VCaP (cell line): ENCODE results near the gene ARHGEF40.

Experiments used
- H3K27ac ChIP-seq: fragments of 450-650 bp; 2 replicates; pipeline ENCODE4 v1.5.1; 2017
- TF ChIP-seq, protein P1 (sequence below): fragments of 450-650 bp; conservative IDR thresholded peaks from 2 replicates; pipeline ENCODE4 v1.5.1; 2017; ENCODE audit warnings: mild to moderate bottlenecking, moderate library complexity

Gene ARHGEF40

DNA sequence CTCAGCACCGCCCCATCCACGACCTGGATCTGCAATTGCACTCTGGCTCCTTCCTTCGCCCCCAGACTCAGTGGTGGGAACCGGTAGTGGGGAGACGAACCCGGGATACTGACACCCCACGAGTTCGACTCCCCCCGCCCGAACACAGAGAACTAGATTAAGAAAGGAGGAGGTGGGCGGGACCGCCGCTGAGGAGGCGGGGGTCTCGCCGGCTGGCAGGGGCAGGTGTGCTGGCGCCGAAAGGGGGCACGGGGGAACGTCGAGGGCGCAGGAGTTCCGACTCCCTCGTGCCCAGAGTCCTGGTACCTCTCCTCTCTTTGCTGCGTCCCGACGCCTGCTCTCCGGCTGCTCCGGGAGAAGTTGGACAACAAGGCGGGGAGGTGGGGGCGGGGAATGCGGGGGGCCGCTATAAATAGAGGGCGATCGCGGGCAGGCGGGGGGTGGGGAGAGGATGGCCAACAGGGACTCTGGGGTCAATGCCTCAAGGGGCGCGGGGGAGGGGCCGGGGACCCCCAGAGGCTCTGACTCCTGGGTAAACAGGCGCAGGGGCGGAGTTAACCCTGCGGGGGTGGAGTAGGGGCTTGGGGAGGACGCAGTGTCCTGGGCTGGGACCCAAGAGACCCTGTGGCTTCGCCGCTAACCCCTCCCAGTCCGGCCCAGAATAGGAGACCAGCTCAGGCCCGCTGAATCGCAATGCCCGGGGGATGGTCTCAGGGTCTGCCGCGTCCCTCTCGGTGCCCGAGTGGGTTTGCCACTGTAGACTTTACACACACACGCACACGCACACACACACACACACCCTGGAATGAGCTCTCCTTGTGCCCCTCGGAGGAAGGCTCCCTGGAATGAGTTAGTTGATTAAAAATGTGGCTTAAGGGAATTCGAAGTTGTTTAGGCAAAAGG lies 44.5 kb upstream of the ARHGEF40 start:
- H3K27ac ChIP-seq: peak overlapping the region; percentile 70; the same call in 1 of the 2 replicates
- TF ChIP-seq, protein P1, sequence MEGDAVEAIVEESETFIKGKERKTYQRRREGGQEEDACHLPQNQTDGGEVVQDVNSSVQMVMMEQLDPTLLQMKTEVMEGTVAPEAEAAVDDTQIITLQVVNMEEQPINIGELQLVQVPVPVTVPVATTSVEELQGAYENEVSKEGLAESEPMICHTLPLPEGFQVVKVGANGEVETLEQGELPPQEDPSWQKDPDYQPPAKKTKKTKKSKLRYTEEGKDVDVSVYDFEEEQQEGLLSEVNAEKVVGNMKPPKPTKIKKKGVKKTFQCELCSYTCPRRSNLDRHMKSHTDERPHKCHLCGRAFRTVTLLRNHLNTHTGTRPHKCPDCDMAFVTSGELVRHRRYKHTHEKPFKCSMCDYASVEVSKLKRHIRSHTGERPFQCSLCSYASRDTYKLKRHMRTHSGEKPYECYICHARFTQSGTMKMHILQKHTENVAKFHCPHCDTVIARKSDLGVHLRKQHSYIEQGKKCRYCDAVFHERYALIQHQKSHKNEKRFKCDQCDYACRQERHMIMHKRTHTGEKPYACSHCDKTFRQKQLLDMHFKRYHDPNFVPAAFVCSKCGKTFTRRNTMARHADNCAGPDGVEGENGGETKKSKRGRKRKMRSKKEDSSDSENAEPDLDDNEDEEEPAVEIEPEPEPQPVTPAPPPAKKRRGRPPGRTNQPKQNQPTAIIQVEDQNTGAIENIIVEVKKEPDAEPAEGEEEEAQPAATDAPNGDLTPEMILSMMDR: no peak

DNA sequence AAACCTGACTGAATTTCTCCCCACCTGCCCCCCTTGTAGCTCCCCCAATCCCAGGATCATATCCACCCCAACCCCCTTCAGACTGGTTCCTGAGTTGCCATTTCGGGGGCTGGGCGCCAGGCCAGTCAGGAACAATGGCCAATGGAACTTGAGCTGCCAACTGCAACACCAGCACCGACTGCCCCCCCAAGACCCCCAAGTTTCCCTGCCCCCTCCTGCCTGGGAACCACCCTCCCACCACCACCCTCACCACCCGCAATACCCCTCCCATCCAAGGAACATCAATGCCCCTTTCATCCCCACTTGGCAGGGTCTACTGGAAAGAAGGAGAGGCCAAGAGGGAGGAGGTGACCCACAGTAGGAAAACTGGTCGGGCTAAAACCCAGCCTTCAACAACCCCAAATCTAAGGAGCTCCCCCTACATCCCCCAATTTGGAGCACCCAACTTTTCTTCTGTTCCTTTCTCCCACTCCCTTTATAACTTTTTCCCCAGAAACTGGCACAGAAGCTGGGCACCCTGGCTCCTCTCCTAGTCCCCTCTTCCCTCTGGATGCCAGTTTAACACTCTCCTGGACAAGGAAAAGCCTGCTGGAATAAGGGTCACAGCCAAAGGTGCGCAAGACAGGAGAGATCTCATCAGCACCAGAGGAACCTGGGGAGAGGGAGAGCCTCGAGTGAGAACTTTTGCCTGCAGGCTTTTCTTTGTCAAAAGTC lies 43.7 kb upstream of the ARHGEF40 start:
- TF ChIP-seq, protein P1: no peak

DNA sequence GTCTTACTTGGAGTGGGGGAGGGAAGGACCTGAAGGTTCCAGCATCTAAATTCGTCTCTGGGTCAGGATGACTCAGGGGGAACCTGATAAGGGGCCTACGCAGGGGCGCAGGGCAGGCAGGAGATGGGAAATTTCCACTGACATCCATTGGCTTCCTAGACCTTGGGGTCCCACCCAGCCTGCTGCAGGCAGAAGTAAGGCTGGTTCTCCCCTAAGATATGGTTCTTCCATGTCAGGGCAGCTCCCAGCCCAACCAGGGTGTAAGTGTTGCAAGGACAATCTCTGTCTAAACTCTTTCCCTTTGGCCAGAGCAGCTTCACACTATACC lies 43.2 kb upstream of the ARHGEF40 start:
- H3K27ac ChIP-seq: no peak overlapping the region
- TF ChIP-seq, protein P1: no peak

More for the DNA sequence above, 43.7 kb upstream of the ARHGEF40 start:
- H3K27ac ChIP-seq: no peak overlapping the region

DNA sequence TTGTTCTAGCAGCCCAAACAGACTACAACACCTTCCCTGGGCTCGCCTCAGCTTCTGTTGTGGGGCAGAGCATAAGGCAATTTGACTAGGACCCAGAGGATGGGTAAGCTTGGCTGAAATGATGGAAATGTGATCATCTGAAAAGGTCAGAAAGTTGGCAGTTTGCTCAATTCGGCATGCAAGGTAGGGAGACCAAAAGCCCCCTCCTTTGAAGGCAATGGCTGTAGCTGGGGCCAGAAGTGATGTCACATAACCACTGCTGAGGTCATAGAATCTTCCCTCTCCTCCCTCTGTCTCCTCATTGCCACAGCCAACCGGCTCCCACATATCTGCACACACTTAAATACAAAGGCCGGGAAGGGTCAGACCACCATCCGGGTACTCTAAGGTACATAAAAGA lies 40.2 kb upstream of the ARHGEF40 start, which contains the start of gene TPPP2:
Gene TPPP2, plus strand, starts transcription at position 301 of the 400 bp plus-strand sequence. CDS start 365 bp downstream, outside the sequence.
- TF ChIP-seq, protein P1: no peak
- no peak within 1 kb of the TSS for H3K27ac ChIP-seq

DNA sequence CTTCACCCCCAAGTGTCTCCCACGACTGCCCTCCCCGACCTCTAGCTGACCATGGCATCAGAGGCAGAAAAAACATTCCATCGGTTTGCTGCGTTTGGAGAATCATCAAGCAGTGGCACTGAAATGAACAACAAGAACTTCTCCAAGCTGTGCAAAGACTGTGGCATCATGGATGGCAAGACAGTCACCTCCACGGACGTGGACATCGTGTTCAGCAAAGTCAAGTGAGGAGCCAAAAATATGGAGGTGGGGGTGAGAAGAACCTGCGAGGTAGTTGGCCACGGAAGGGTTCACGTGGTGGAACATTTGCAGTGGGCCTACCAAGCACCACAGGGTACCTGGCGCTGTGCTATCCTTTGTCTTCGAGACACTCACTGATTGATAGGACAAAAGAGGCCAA lies 39.6 kb upstream of the ARHGEF40 start:
- TF ChIP-seq, protein P1: no peak
- H3K27ac ChIP-seq: no peak overlapping the region

DNA sequence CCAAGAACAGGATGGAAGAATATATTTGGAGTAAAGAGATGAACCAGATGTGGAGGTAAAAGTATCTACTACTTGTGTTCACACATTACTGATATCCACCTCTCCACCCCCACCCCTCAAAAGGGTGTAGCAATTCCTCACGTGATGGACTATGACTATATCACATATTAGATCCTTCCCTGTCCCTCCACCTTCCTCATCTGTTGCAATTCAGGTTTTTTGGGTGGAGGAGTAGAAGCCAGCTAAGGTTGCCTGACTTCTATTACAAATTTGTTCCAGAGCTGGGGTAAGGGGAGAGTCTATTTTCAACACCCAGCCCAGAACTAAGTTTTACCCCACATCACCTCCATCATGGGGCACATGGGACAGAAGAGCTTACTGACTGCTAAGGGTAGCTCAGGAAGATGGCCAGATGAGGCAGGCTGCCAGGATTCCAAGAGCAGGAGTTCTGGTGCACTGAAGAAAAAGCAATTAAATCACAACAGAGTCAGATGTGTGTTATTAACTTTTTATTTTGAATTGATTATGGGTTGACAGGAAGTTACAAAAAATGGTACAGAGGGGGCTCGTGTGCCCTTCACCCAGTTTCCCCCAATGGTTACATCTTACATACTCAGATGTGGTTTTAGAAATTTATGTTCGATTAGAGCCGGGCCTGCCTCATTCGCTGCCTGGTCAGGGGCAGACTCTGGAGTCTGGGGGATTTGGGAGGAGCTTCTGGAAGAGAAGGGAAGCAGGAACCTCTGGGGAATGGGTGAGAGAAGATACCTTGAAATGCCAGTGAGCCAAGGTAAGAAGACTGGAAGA lies 37.6 kb upstream of the ARHGEF40 start:
- TF ChIP-seq, protein P1: no peak
- no peak overlapping the region for H3K27ac ChIP-seq
